ENCODE measurements around the gene CALML3. TPM values are rescaled to one million over a fixed set of nuclear protein-coding genes. Genes with fewer than 3 reads are reported as not detected.
A peak's percentile ranks its signal among the peaks of the same experiment; 100 is the strongest.

Gene CALML3
- total RNA-seq, 1 donor from 2014 or later: not detected

GRCh38 chr10:5546891-5547680, 22.3 kb downstream of the CALML3 start:
- Mint-ChIP-seq H3K27me3 (ENCODE audit: low read depth) (no peaks in the 10 kb centered on the region), H3K27ac (ENCODE audit: unreplicated experiment) (no peak overlapping the region), H3K36me3 (ENCODE audit: low read depth) (no peaks in the 10 kb centered on the region), H3K9me3 (ENCODE audit: low read depth) (peaks cover 13% of the 10 kb centered on the region), H3K4me1 (ENCODE audit: low read depth) (peaks cover 6% of the 10 kb centered on the region), H3K4me3 (ENCODE audit: unreplicated experiment) (no peak overlapping the region)
- no peak for TF ChIP-seq CTCF (IDR thresholded peaks at IDR 0.05)
- DNase-seq (ENCODE audit: low spot score): peak; percentile 39

GRCh38 chr10:5547681-5547930, 22.8 kb downstream of the CALML3 start:
- no peaks in the 10 kb centered on the region for H3K27me3 Mint-ChIP-seq (ENCODE audit: low read depth)
- no peak for TF ChIP-seq CTCF (IDR thresholded peaks at IDR 0.05)
- no peak overlapping the region for H3K27ac Mint-ChIP-seq (ENCODE audit: unreplicated experiment)
- peaks cover 6% of the 10 kb centered on the region for H3K4me1 Mint-ChIP-seq (ENCODE audit: low read depth)
- no peak overlapping the region for H3K4me3 Mint-ChIP-seq (ENCODE audit: unreplicated experiment)
- H3K9me3 Mint-ChIP-seq (ENCODE audit: low read depth): peaks cover 10% of the 10 kb centered on the region
- DNase-seq (ENCODE audit: low spot score): no peak
- H3K36me3 Mint-ChIP-seq (ENCODE audit: low read depth): no peaks in the 10 kb centered on the region

- H3K27ac Mint-ChIP-seq (ENCODE audit: unreplicated experiment): no peak overlapping the region
- no peak for TF ChIP-seq CTCF (IDR thresholded peaks at IDR 0.05)
- H3K4me3 Mint-ChIP-seq (ENCODE audit: unreplicated experiment): no peak overlapping the region
- no peaks in the 10 kb centered on the region for H3K36me3 Mint-ChIP-seq (ENCODE audit: low read depth)
- H3K4me1 Mint-ChIP-seq (ENCODE audit: low read depth): peaks cover 8% of the 10 kb centered on the region
- peak; percentile 64 for DNase-seq (ENCODE audit: low spot score)
- H3K9me3 Mint-ChIP-seq (ENCODE audit: low read depth): peaks cover 7% of the 10 kb centered on the region
- no peaks in the 10 kb centered on the region for H3K27me3 Mint-ChIP-seq (ENCODE audit: low read depth)
Measured at GRCh38 chr10:5547931-5548660, 23.3 kb downstream of the CALML3 start.

- Mint-ChIP-seq H3K4me3 (ENCODE audit: unreplicated experiment) (no peak overlapping the region), H3K4me1 (ENCODE audit: low read depth) (peaks cover 14% of the 10 kb centered on the region), H3K9me3 (ENCODE audit: low read depth) (no peaks in the 10 kb centered on the region), H3K36me3 (ENCODE audit: low read depth) (no peaks in the 10 kb centered on the region), H3K27me3 (ENCODE audit: low read depth) (no peaks in the 10 kb centered on the region), H3K27ac (ENCODE audit: unreplicated experiment) (no peak overlapping the region)
- peak; percentile 11 for DNase-seq (ENCODE audit: low spot score)
- TF ChIP-seq CTCF (IDR thresholded peaks at IDR 0.05): no peak
Measured at GRCh38 chr10:5549462-5550249, 24.9 kb downstream of the CALML3 start.

- H3K27me3 Mint-ChIP-seq (ENCODE audit: low read depth): no peaks in the 10 kb centered on the region
- no peak for TF ChIP-seq CTCF (IDR thresholded peaks at IDR 0.05)
- H3K36me3 Mint-ChIP-seq (ENCODE audit: low read depth): no peaks in the 10 kb centered on the region
- H3K9me3 Mint-ChIP-seq (ENCODE audit: low read depth): no peaks in the 10 kb centered on the region
- H3K4me1 Mint-ChIP-seq (ENCODE audit: low read depth): peaks cover 15% of the 10 kb centered on the region
- H3K4me3 Mint-ChIP-seq (ENCODE audit: unreplicated experiment): no peak overlapping the region
- DNase-seq (ENCODE audit: low spot score): peak; percentile 59
- H3K27ac Mint-ChIP-seq (ENCODE audit: unreplicated experiment): no peak overlapping the region
Measured at GRCh38 chr10:5550250-5550545, 25.4 kb downstream of the CALML3 start.
